ENCODE measurements around the gene ADAMTS2. TPM values are rescaled to one million over a fixed set of nuclear protein-coding genes. Genes with fewer than 3 reads are reported as not detected.

The ADAMTS2 gene
- total and polyA plus RNA-seq, 12 donors = 4.3 to 70.3 (median 22.4) TPM

GRCh38 chr5:179251276-179251969 lies 93.8 kb downstream of the ADAMTS2 start:
- no peak overlapping the region for H3K27ac ChIP-seq
- no peaks in the 10 kb centered on the region for H3K9me3 ChIP-seq (replicated peaks in 1 of 3)
- 74 to 83% (median 81%) methylated on average over 8 of the region's 8 CpGs for WGBS, 4 donors
- peak in 1 of 7 donors; percentile 4 for DNase-seq
- intact Hi-C loops (cut with DNase I) = no loop called here
- TF ChIP-seq CTCF (IDR thresholded peaks at IDR 0.05) (no peak), POLR2A (IDR thresholded peaks at IDR 0.05) (no peak)
- H3K36me3 ChIP-seq (replicated peaks in 1 of 2) = no peaks in the 10 kb centered on the region
- no peaks in the 10 kb centered on the region for H3K4me1 ChIP-seq (replicated peaks in 1 of 2)
- no peak overlapping the region for H3K4me3 ChIP-seq
- H3K27me3 ChIP-seq = no peaks in the 10 kb centered on the region

- no peaks in the 10 kb centered on the region for H3K27me3 ChIP-seq
- H3K9me3 ChIP-seq (replicated peaks in 1 of 3) = no peaks in the 10 kb centered on the region
- H3K4me3 ChIP-seq = no peak overlapping the region
- no peaks in the 10 kb centered on the region for H3K36me3 ChIP-seq (replicated peaks in 1 of 2)
- peak in 1 of 7 donors; percentile 8 for DNase-seq
- 81 to 94% (median 89%) methylated on average over 13 of the region's 13 CpGs for WGBS, 4 donors
- no peak overlapping the region for H3K27ac ChIP-seq
- no peak for TF ChIP-seq CTCF (IDR thresholded peaks at IDR 0.05)
- no peak for TF ChIP-seq POLR2A (IDR thresholded peaks at IDR 0.05)
- intact Hi-C loops (cut with DNase I) = no loop called here
- H3K4me1 ChIP-seq (replicated peaks in 1 of 2) = no peaks in the 10 kb centered on the region
Observed at GRCh38 chr5:179250561-179251225, 94.6 kb downstream of the ADAMTS2 start.

- Histone ChIP-seq H3K27me3 (no peaks in the 10 kb centered on the region), H3K9me3 (replicated peaks in 1 of 3) (no peaks in the 10 kb centered on the region), H3K4me3 (no peak overlapping the region), H3K36me3 (replicated peaks in 1 of 2) (no peaks in the 10 kb centered on the region), H3K4me1 (replicated peaks in 1 of 2) (peaks cover 0 to 12% of the 10 kb centered on the region in 2 donors), H3K27ac (no peak overlapping the region)
- intact Hi-C loops (cut with DNase I) = no loop called here
- 89 to 95% (median 90%) methylated on average over 2 of the region's 2 CpGs for WGBS, 4 donors
- no peak for DNase-seq
- TF ChIP-seq CTCF (IDR thresholded peaks at IDR 0.05) (no peak), POLR2A (IDR thresholded peaks at IDR 0.05) (no peak)
Observed at GRCh38 chr5:179246227-179246626, 99.0 kb downstream of the ADAMTS2 start.

- Histone ChIP-seq H3K9me3 (replicated peaks in 1 of 3) (no peaks in the 10 kb centered on the region), H3K4me1 (replicated peaks in 1 of 2) (peaks cover 0 to 12% of the 10 kb centered on the region in 2 donors), H3K27me3 (no peaks in the 10 kb centered on the region), H3K27ac (no peak overlapping the region), H3K36me3 (replicated peaks in 1 of 2) (no peaks in the 10 kb centered on the region), H3K4me3 (no peak overlapping the region)
- DNase-seq = peak in 1 of 7 donors; percentile 2
- WGBS, 4 donors = 69 to 87% (median 75%) methylated on average over 4 of the region's 4 CpGs
- TF ChIP-seq POLR2A (IDR thresholded peaks at IDR 0.05) (no peak), CTCF (IDR thresholded peaks at IDR 0.05) (no peak)
- intact Hi-C loops (cut with DNase I) = no loop called here
Observed at GRCh38 chr5:179245031-179245430, 100.2 kb downstream of the ADAMTS2 start.
